Measurements from ENCODE around the gene GARIN3.
"Not testable (repeated sequence)": the region's sequence is repeated elsewhere in the genome, so short reads cannot be mapped to it uniquely, and the experiment has no call there.

- TF ChIP-seq CTCF, EP300, POLR2A (IDR thresholded peaks at IDR 0.05): not testable (repeated sequence)
Observed at GRCh38 chr5:157185122-157185521, 19.1 kb upstream of the GARIN3 start.
